Measurements from ENCODE around the gene BEX2. TPM values are rescaled to one million over a fixed set of nuclear protein-coding genes. Genes with fewer than 3 reads are reported as not detected.
"Not testable (repeated sequence)": the region's sequence is repeated elsewhere in the genome, so short reads cannot be mapped to it uniquely, and the experiment has no call there.

Gene BEX2
- total and polyA plus RNA-seq, 5 donors: 16.8 to 27.0 (median 24.9) TPM

DNA sequence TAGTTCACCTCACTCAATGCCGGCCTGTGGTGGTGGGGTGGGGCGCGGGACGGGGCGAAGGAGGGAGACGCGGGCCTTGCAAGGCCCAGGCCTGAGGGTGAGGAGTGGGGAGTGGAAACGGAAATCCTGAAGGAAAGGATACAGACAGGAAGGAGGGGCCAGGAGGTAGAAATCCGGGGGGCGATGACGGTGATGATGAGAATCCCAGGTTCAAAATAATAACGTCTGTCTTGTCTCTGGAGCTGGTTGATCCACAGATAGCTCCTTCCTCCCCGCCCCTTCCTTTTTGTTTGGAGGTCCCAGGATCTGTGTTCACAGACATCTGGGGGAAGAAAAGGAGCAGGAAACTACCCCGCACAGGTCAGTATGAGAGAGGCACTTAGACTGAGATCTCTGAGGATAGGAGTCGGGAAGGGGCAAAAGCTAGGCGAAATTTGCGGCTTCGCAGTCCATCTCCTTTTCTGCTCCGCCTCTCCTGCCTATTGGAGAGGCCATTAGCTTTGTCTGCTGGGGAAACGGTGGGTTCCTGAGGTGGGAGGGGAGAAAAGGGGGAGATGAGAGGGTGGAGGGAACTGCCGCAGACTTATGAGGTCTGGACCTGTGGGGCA, 20.0 kb upstream of the BEX2 start:
- Histone ChIP-seq H3K27ac (ENCODE audit: low read length) (no peak overlapping the region), H3K9me3 (ENCODE audit: control insufficient read depth, low read length) (no peaks in the 10 kb centered on the region), H3K4me1 (ENCODE audit: control insufficient read depth, insufficient read depth, low read length) (no peaks in the 10 kb centered on the region), H3K27me3 (ENCODE audit: control insufficient read depth, insufficient read depth) (no peaks in the 10 kb centered on the region), H3K4me3 (ENCODE audit: low read length) (peak overlapping the region; percentile 70)
- intact Hi-C loops (cut with DNase I): no loop called here
- no peak for DNase-seq
- 9% methylated on average over 21 of the region's 21 CpGs for WGBS
- peak; percentile 45 to 57 for ATAC-seq

DNA sequence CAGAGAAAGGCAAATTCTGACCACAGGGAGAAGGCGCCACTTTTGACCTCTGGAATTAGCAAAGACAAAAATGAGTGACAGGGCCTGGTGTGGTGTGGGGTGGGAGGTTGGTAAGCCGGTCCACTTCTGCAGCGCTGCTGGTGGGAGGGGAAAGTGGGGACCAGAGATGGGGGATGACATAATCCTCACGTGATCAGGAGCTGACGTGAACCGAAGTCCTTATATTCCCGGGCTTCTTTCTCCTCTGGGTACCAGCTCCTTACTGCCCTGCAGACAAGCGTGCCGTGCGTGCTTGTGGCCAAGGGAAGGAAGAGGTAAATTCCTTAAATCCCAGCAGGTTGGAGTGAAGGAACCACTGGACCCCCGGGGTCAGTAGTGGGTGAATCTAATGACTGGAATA, 19.2 kb upstream of the BEX2 start, which contains the start of gene TCEAL7:
TCEAL7 (plus strand) TSS at position 249 of the 400 bp plus-strand sequence. CDS start 1,165 bp downstream, outside the sequence.
- 21% methylated on average over 11 of the region's 11 CpGs for WGBS
- H3K27me3 ChIP-seq (ENCODE audit: control insufficient read depth, insufficient read depth): no peaks in the 10 kb centered on the region
- intact Hi-C loops (cut with DNase I): no loop called here
- H3K4me1 ChIP-seq (ENCODE audit: control insufficient read depth, insufficient read depth, low read length): no peaks in the 10 kb centered on the region
- H3K27ac ChIP-seq (ENCODE audit: low read length): no peak within 1 kb of the TSS
- peak; percentile 77 to 88 for ATAC-seq
- DNase-seq: peak in 1 of 3 donors; percentile 57
- H3K4me3 ChIP-seq (ENCODE audit: low read length): peak within 1 kb of the TSS; percentile 70
- H3K9me3 ChIP-seq (ENCODE audit: control insufficient read depth, low read length): no peaks in the 10 kb centered on the region

DNA sequence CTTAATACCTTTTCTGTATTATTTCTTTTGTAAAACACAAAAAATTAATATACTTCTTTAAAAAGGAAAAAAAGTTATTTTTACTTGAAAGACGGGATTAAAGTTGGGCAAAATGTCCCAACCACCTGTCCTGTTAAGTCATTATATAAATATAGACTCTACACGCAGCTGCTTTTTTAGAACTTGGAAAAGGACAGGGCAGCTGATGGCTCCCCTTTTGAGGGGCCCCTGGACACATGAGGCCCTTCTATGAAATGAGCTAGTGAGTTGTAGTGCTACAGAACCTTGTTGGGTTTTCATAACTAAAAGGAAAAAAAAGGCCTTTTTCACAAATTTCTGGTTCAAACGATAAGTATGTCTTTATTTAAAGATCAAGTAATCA, 600 bp upstream of the BEX2 start:
- no peaks in the 10 kb centered on the region for H3K4me1 ChIP-seq (ENCODE audit: control insufficient read depth, insufficient read depth, low read length)
- no peaks in the 10 kb centered on the region for H3K9me3 ChIP-seq (ENCODE audit: control insufficient read depth, low read length)
- no peaks in the 10 kb centered on the region for H3K27me3 ChIP-seq (ENCODE audit: control insufficient read depth, insufficient read depth)
- WGBS: 79% methylated on average over 3 of the region's 3 CpGs
- intact Hi-C loops (cut with DNase I): no loop called here
- DNase-seq: no peak
- H3K4me3 ChIP-seq (ENCODE audit: low read length): no peak overlapping the region
- no peak for ATAC-seq
- no peak overlapping the region for H3K27ac ChIP-seq (ENCODE audit: low read length)

DNA sequence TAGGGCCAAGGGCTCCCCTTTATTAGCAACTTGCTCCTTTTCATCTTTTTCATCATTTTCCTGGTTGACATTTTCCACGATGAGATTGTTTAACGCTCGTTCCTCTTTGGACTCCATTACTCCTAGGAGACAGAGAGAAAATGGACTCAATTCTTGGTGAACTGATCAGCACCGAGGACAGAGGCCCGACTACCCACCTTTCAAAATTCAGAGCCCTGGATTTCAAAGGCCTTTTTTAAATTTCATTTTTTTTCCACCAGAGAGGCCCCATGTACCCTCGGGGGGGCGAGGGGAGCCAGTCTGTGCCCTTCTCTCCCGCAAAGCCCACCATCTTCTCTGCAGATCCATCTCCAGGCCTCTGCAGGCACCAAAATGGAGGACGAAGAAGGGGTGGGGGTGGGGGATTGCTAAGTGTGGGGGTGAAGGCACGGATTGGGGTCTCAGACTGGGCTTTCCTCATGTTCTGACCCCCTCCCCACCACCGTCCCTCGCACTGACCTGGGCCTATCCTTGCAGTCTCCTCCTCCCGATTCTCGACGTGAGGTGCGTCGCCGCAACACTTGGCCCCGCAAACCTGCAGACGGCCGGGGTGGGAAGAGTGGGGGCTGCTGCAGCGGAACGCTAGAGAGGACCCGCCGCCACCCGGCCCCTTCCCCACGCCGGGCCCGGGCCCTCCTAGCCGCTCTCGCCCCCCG, 783 bp downstream of the BEX2 start:
- DNase-seq: no peak
- peak overlapping the region; percentile 37 for H3K4me3 ChIP-seq (ENCODE audit: low read length)
- 18% methylated on average over 32 of the region's 32 CpGs for WGBS
- no peaks in the 10 kb centered on the region for H3K4me1 ChIP-seq (ENCODE audit: control insufficient read depth, insufficient read depth, low read length)
- no peak for ATAC-seq
- H3K27ac ChIP-seq (ENCODE audit: low read length): no peak overlapping the region
- no peaks in the 10 kb centered on the region for H3K27me3 ChIP-seq (ENCODE audit: control insufficient read depth, insufficient read depth)
- intact Hi-C loops (cut with DNase I): no loop called here
- H3K9me3 ChIP-seq (ENCODE audit: control insufficient read depth, low read length): no peaks in the 10 kb centered on the region

DNA sequence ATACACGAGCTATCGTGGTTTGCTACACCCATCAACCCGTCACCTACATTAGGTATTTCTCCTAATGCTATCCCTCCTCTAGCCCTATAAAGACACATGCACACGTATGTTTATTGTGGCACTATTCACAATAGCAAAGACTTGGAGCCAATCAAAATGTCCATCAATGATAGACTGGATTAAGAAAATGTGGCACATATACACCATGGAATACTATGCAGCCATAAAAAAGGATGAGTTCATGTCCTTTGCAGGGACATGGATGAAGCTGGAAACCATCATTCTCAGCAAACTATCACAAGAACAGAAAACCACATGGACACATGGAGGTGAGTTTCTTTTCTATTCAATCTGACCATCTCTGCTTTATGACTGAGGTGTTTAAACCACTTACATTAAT, 5.1 kb downstream of the BEX2 start:
- H3K4me3 ChIP-seq (ENCODE audit: low read length); intact Hi-C loops (cut with DNase I); H3K4me1 ChIP-seq (ENCODE audit: control insufficient read depth, insufficient read depth, low read length); H3K27ac ChIP-seq (ENCODE audit: low read length); ATAC-seq; DNase-seq; H3K27me3 ChIP-seq (ENCODE audit: control insufficient read depth, insufficient read depth); H3K9me3 ChIP-seq (ENCODE audit: control insufficient read depth, low read length): not testable (repeated sequence)
- WGBS: 87% methylated on average over 4 of the region's 4 CpGs

DNA sequence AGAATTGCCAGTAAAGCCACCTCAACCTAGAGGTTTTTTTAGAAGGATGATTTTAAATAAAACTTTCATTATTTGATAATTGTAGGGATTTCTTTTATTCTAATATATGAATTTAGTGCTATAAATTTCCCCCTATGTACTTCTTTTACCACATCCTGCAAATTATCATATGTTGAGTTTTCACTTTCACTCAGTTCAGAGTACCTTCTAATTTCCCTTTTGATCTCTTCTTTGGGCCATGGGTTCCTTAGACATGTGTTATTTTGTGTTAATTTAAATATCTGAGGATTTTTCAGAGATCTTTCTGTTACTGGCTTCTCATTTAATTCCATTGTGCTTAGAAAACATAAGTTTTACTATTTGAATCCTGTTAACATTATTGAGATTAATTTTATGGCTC, 6.1 kb downstream of the BEX2 start:
- ATAC-seq (no peak), DNase-seq (no peak)
- no peaks in the 10 kb centered on the region for H3K9me3 ChIP-seq (ENCODE audit: control insufficient read depth, low read length)
- intact Hi-C loops (cut with DNase I): no loop called here
- no peak overlapping the region for H3K4me3 ChIP-seq (ENCODE audit: low read length)
- H3K27me3 ChIP-seq (ENCODE audit: control insufficient read depth, insufficient read depth): no peaks in the 10 kb centered on the region
- H3K27ac ChIP-seq (ENCODE audit: low read length): no peak overlapping the region
- no peaks in the 10 kb centered on the region for H3K4me1 ChIP-seq (ENCODE audit: control insufficient read depth, insufficient read depth, low read length)

DNA sequence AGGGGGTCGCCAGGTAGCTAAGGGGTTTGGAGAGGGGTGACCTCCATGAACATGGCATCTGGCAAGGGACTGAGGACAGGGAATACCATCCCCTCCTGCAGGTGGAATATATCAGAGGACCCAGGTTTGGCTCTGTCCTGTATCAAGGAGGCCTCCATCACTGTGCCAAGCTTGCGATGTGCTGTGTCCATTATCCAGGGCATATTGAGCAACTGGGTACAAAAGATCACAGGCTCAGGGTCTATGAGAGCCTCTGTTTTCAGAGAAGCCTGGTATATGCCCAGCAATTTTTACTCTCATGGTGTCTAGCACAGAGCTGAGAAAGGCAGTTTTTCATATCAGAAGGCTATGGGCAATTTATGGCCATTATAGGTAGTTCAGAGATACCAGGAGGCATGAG, 17.7 kb downstream of the BEX2 start:
- 92% methylated on average over 2 of the region's 2 CpGs for WGBS
- Histone ChIP-seq H3K27me3 (ENCODE audit: control insufficient read depth, insufficient read depth) (no peaks in the 10 kb centered on the region), H3K9me3 (ENCODE audit: control insufficient read depth, low read length) (no peaks in the 10 kb centered on the region), H3K27ac (ENCODE audit: low read length) (no peak overlapping the region), H3K4me3 (ENCODE audit: low read length) (no peak overlapping the region), H3K4me1 (ENCODE audit: control insufficient read depth, insufficient read depth, low read length) (no peaks in the 10 kb centered on the region)
- ATAC-seq (no peak), DNase-seq (no peak)
- intact Hi-C loops (cut with DNase I): no loop called here

DNA sequence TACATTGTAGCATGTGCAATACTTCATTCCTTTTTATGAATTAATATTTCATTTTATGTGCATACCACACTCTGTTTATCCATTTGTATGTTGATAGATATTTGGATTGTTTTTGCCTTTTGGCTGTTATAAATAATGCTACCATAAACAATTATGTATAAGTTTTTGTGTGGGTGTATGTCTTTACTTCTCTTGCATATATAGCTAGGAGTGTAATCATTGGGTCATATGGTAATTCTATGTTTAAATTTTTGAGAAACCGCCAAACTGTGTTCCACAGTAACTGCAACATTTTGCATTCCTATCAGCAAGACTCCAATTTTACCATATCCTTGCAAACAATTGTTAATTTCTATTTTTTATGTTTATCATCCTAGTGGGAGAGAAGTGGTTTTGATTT, 31.2 kb downstream of the BEX2 start:
- no peak for ATAC-seq
- no peak overlapping the region for H3K27ac ChIP-seq (ENCODE audit: low read length)
- intact Hi-C loops (cut with DNase I): no loop called here
- WGBS: 79% methylated on average over 1 of the region's 1 CpG
- no peak for DNase-seq
- H3K9me3 ChIP-seq (ENCODE audit: control insufficient read depth, low read length): no peaks in the 10 kb centered on the region
- H3K4me3 ChIP-seq (ENCODE audit: low read length): no peak overlapping the region
- no peaks in the 10 kb centered on the region for H3K27me3 ChIP-seq (ENCODE audit: control insufficient read depth, insufficient read depth)
- no peaks in the 10 kb centered on the region for H3K4me1 ChIP-seq (ENCODE audit: control insufficient read depth, insufficient read depth, low read length)

DNA sequence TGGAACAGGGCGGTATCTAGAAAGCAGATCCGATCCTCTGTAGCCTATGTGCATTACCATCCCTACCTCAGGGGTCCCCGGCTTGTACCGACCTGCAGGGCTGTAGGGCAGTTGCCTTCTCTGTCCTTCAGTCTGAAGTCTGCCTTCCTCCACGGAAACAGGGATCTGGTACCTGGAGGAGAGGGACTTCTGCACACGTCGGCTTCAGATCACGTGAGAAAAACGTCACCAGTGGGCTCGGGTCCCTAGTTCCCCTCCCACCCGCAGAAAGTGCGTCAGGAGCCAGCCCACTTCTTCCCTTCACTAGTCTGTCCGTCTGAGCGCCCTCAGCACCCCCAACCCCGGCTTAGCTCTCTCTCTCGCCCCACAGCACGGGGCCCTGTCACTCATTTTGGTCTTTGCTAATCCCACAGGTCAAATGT, 34.2 kb downstream of the BEX2 start, which contains the start of gene TCEAL5:
TCEAL5 (minus strand) TSS at position 170 of the 422 bp plus-strand sequence. CDS start 2,187 bp downstream, outside the sequence.
- 3% methylated on average over 17 of the region's 17 CpGs for WGBS
- H3K9me3 ChIP-seq (ENCODE audit: control insufficient read depth, low read length): no peaks in the 10 kb centered on the region
- peak within 1 kb of the TSS; percentile 25 for H3K4me3 ChIP-seq (ENCODE audit: low read length)
- DNase-seq (peak in 2 of 3 donors; percentile 23 to 48), ATAC-seq (peak; percentile 33 to 35)
- H3K4me1 ChIP-seq (ENCODE audit: control insufficient read depth, insufficient read depth, low read length): no peaks in the 10 kb centered on the region
- no peaks in the 10 kb centered on the region for H3K27me3 ChIP-seq (ENCODE audit: control insufficient read depth, insufficient read depth)
- no peak within 1 kb of the TSS for H3K27ac ChIP-seq (ENCODE audit: low read length)
- intact Hi-C loops (cut with DNase I): no loop called here

DNA sequence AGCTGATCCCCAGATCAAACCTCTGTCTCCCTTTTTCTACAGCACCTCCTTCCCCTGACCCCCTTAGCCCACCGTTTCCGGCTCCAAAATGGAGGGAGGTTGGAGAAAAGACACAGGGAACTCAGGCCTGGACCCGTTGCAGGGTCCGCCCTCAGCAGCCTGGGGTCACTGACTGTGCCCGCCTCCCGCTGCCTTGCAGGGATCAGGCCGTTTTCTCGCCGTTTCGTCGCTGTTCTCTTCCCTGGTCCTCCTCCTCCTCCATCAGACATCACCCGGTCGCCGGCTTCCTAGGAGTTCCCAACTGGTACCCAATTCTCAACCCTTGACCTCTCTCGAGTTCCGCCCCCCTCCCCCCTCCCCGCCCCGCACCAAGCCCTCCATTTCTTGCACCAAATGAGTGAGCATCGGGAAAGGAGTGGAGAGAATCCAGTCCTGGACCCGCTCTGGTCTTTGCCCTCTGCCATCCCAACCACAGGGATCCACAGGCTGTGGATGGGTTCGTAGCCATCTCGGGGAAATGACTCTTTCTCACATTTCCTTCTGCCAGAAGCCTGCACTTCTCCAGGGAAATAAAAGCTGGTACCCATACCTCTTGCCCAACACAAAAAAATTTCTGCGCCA, 34.7 kb downstream of the BEX2 start:
- no peaks in the 10 kb centered on the region for H3K4me1 ChIP-seq (ENCODE audit: control insufficient read depth, insufficient read depth, low read length)
- WGBS: 7% methylated on average over 23 of the region's 23 CpGs
- no peaks in the 10 kb centered on the region for H3K27me3 ChIP-seq (ENCODE audit: control insufficient read depth, insufficient read depth)
- peak overlapping the region; percentile 25 for H3K4me3 ChIP-seq (ENCODE audit: low read length)
- H3K9me3 ChIP-seq (ENCODE audit: control insufficient read depth, low read length): no peaks in the 10 kb centered on the region
- H3K27ac ChIP-seq (ENCODE audit: low read length): no peak overlapping the region
- intact Hi-C loops (cut with DNase I): no loop called here
- no peak for ATAC-seq
- peak in 2 of 3 donors; percentile 34 to 63 for DNase-seq

DNA sequence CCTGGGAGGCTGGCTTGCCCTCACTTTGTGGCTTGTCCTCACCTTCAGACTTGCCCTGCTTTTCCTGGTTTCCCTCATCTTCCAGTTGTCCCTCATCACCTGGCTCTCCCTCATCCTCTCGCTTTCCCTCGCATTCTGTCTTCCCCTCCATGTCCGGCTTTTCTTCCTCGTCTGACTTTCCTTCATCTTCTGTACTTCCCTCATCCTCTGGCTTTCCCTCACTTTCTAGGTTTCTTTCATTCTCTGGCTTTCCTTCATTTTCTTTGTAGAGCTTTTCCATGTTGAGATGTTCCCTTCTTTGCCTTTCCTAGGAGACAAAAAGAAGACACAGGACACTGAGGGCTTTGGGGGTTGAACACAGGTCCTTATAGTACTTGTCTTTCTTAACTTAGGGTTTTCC, 36.5 kb downstream of the BEX2 start:
- Histone ChIP-seq H3K4me1 (ENCODE audit: control insufficient read depth, insufficient read depth, low read length) (no peaks in the 10 kb centered on the region), H3K9me3 (ENCODE audit: control insufficient read depth, low read length) (no peaks in the 10 kb centered on the region), H3K27me3 (ENCODE audit: control insufficient read depth, insufficient read depth) (no peaks in the 10 kb centered on the region), H3K27ac (ENCODE audit: low read length) (no peak overlapping the region), H3K4me3 (ENCODE audit: low read length) (no peak overlapping the region)
- intact Hi-C loops (cut with DNase I): no loop called here
- no peak for DNase-seq
- 93% methylated on average over 4 of the region's 4 CpGs for WGBS
- ATAC-seq: no peak
